ENCODE data around the gene FAM135A.
"Not testable (repeated sequence)": the region's sequence is repeated elsewhere in the genome, so short reads cannot be mapped to it uniquely, and the experiment has no call there.

The FAM135A gene

DNA sequence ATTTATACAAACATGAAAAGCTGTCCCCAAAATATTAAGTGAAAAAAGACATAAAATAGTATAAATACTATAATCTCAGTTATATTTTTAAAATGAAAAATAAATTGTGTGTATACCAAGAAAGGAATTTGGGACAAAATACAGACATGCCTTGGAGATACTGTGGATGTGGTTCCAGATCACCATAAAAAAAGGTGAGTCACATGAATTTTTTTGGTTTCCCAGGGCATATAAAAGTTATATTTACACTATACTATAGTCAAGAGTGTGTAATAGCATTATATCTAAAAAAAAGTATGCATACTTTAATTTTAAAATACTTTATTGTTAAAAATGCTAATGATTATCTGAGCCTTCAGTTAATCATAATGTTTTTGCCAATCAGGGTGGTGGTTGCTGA lies 136.0 kb downstream of the FAM135A start:
- no peak for DNase-seq

DNA sequence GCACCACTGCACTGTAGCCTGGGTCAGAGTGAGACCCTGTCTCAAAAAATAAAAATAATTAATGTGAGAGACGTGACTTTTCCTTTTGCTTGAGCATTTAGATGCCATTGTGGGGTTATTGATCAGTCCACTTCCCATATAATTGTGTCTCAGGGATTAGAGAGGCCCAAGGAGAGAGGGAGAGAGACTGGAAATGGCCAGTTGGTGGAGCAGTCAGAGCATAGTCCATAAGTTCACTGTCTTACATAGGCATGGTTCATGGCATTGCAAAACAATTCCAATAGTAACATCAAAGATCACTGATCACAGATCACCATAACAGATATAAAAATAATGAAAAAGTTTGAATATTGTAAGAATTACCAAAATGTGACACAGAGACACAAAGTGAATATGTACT lies 138.3 kb downstream of the FAM135A start:
- DNase-seq = no peak

DNA sequence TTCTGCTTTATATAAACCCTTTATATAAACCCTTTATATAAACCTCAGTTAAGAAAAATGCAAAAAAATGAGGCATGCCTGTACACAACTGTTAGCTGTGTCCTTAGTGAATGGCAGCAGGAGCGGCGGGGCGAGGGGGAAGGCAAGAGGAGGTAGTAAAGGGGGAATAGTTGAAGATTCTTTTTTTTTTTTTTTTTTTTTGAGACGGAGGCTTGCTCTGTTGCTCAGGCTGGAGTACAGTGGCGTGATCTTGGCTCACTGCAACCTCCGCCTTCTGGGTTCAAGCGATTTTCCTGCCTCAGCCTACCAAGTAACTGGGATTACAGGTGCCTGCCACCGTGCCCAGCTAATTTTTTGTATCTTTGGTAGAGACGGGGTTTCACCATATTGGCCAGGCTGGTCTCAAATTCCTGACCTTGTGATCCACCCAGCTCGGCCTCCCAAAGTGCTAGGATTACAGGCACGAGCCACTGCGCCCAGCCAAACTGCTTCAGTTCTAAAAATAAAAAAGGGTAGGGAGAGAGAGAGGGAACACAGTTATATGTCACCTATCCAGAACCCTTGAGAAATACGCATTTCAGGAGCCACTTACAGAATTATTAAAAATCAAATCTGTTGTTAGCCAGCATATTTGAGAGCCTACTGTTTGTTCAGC lies 139.1 kb downstream of the FAM135A start:
- DNase-seq = not testable (repeated sequence)

DNA sequence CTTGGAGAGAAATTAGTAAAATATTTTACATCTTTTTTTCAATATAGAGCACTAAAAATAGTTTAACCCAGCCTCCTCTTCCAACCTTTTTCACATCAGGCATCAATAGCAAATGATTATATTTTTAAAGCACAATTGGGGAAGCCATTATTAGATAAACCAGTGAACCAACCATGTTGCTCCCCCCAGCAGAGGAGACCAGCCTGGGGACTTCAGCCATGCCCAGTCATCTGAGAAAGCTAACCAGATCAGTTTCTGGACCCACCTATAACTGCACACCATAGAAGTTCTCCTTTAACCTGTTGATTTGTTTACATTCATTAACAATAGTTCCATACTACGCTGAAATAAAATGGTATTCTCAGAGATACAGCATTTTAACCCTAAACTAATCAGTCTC lies 139.7 kb downstream of the FAM135A start:
- no peak for DNase-seq

DNA sequence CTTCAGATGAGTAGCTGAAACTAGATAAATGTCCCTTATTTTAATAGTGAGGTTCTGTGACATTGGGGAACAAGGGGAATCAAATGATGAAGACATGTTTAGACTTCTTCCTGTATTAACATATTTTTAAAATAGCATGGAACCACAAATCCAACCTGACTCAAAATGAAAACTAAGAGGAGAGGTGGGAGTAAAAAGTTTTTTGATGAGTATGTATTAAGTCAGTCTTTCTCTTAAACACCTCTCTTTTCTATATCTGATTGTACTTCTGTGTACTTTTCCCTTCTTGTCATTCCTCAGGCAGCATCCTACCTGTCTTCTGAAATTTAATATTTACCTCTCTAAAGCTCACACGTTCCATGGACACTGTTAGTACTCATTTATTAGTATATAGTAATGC lies 144.7 kb downstream of the FAM135A start:
- DNase-seq = no peak

DNA sequence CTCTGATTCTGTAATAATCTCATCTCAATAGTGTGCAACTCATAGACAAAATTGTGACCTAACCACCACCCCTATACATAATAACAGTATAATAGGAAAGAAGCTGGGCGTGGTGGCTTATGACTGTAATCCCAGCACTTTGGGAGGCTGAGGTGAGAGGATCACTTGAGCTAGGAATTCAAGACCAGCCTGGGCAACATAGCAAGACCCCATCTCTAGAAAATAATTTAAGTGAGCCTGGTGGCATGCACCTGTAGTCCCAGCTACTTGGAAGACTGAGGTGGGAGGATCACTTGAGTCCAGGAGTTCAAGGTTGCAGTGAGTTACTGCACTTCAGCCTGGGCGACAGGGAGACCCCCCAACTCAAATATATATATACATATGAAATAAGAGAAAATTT lies 149.1 kb downstream of the FAM135A start:
- not testable (repeated sequence) for DNase-seq

DNA sequence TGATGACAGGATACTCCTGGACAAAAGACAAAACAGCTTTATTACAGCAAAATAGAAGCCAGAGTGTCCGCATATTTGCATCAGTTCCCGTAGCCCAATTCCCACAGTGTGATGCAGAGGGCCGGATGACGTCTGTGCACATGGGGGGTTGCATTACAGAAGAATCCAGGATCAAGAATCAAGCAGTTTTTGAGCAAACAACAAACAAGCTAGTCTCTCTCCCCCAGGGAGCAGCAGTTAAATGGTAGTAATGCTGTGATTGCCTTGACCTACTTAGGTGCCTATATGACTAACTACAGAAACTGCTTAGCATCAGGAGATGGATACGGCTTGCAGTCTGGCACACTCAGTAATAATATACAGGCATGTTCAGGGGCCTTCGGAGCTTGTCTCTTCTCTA lies 150.2 kb downstream of the FAM135A start:
- no peak for DNase-seq

DNA sequence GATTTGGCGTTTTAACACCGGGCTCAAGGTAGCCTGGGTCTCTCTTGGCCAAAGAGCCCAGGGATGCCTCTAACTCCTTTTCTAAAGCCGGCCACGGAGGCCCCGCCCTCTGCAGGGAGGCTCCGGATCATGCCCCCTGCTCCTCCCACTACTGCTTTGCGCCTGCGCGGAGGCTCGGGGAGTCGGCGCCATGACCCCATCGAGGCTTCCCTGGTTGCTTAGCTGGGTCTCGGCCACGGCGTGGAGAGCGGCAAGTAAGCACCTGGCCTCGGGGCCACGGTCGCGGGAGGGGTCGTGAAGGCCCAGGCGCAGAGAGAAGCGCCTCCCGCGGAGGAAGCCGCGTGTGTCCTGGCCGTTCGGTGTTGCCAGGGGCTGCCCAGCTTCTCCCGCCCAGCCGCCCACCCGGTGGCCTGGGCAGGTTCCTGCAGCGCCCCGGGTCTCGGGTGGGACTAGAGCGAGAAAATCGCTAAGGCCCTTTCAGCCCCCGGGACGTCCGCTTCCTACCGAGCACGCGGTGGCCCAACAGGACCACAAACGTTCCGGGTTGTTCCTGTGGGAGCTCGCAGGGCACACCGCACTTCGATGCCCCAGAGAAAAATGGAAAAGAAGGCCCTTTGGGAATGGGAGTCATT lies 153.6 kb downstream of the FAM135A start, which contains the start of gene SDHAF4:
Gene SDHAF4, plus strand, starts transcription at position 180 of the 632 bp plus-strand sequence. Its CDS starts 11 bp downstream, at position 191.
- DNase-seq = peak; percentile 77

DNA sequence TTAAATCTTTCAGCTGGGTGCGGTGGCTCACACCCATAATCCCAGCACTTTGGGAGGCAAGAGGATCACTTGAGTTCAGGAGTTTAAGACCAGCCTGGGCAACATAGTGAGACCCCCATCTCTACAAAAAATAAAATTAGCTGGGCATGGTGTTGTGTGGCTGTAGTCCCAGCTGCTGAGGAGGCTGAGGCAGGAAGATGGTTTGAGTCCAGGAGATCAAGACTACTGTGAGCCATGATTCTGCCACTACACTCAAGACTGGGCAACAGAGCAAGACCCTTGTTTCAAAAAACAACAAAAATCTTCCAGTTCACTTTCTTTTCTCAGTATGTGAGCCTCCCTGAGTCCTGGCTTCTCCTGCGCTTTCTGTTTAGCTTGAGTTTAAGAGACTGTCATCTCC lies 161.3 kb downstream of the FAM135A start:
- no peak for DNase-seq

DNA sequence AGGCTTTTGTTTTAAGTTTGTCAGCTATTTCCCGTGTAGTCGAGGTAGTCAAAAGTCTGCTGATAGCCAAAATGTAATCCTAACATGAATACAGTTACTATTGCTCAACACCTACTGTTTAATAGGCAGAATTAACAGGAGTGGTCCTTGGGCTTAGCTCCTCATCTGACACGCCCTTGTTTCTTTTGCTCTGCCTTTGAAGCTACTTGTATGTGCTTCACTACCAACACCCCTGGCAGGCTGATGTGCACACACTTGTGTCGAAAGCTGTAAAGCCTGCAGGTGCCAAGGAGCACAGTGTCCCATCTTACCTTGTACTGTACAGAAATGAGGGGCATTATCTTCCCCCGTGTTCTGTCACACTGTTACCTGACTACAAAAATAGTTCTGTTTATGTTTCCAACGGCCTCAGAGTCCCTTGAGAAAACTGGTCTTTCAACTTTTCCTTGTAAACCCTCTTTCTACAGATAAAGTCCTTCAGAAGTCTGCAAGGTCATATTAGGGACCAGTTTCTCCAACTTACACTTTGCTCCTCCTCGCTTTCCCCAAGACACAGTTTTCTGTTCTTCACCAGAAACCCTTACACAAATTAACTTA lies 162.7 kb downstream of the FAM135A start:
- DNase-seq = peak; percentile 16

DNA sequence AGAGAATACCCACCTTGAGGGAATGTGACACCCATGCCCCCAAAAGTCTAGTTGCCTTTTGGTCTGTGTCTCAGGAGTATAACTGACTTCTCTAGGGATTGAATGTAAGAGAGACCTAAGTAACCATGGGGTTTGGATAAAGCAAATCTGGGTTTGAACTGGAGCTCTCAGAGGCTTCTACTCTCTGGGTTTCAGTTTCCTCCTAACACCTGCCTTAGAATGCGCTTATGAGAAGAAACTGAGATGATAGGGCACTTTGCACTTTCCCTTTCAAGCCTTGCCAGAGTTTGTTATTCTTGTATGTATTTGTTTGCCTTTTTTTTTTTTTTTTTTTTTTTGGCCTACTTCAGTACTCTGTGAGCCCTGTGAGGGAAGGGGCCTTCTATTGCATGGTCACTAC lies 172.8 kb downstream of the FAM135A start:
- no peak for DNase-seq

DNA sequence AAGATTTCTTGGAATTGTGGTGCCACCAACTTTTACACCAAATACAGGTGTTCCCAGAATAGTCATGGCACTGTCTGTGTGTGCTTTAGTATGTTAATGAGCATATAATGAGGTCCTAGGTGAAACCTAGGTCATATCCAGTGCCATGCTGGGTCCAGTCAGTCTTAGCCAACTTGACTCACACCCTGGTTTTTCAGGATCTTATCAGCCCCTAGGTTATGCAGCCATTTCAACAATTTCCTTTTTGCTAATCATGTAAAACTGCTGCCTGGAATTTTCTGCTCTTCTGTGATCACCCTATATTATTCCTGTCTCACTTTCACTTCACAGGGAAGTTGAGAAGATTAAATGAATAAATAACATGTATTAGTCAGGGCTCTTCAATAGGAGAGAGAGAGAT lies 177.1 kb downstream of the FAM135A start:
- DNase-seq = no peak

DNA sequence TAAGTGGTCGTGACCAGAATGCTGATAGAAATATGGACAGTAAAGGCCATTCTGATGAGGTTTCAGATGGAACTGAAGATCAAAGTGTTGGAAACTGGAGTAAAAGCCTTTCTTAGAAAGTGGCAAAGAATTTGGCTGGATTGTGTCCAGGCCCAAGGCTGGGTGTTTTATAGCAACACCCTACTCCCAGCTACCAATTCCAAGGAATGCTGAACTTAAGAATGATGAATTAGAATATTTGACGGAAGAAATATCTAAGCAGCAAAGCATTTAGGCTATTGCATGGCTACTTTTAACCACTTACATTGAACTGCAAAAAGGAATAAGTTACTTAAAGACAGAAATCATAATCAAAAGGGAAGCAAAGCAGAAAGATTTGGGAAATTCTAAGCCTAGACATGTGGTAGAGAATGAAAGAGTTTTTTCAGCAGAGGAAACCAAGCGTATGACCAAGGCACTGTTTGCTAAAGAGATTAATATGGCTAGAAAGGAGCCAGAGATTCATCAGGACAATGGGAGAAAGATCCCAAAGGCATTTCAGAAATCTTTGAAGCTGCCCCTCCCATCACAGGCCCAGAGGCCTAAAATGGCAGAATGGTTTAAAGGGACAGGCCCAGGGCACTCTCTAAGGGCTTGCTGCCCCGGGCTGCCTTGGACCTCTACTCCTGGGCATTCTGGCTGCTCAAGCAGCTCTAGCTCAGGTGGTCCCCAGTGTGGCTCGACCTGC lies 179.2 kb downstream of the FAM135A start:
- DNase-seq = no peak

DNA sequence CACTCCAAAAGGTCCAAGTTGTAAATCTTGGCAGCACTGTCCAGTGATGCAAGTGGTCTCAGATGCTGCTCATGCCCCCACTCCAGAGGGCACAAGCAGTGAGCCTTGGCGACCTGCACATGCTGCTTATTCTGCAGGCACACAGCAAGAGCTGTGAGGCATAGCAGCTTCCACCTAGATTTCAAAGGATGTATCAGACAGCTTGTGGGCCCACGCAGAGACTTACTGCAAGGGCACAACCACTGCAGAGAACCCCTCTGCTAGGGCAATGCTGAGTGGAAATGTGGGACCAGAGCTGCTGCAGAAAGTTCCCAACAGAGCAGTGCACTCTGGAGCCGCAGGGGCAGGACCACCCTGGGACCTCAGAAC lies 179.8 kb downstream of the FAM135A start:
- DNase-seq = no peak

DNA sequence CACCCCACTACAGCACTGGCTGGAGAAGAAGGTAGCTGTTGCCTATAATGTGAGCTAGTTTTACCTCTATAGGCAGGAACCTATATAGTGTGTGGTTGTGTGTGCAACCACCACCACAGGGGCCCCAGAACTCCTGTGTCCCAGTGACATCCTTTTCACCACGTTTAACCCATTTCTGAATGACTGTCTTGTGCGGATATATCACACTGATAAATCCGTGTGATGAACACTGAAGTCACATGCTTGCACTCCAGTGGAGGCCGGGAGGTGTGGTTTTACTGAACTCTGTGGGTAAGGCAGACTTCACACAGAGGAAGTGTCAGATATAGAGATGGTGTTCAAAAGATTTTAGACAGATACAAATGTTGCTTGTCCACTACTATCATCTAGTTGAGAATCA lies 185.9 kb downstream of the FAM135A start:
- DNase-seq = no peak

DNA sequence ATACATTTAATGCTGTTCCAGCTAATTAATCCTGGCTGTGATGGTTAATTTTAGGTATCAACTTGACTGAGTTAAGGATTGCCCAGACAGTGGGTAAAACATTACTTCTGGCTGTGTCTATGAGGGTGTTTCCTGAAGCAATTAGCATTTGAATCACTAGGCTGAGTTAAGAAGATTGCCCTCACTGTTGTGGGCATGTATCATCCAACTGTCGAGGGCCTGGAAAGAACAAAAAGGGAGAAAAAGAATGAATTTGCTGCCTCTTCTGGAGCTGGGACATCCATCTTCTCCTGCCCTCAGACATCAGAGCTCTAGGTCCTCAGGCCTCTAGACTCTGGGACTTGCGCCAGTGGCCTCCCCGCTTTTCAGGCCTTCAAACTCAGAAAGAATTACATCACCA lies 187.7 kb downstream of the FAM135A start:
- no peak for DNase-seq

DNA sequence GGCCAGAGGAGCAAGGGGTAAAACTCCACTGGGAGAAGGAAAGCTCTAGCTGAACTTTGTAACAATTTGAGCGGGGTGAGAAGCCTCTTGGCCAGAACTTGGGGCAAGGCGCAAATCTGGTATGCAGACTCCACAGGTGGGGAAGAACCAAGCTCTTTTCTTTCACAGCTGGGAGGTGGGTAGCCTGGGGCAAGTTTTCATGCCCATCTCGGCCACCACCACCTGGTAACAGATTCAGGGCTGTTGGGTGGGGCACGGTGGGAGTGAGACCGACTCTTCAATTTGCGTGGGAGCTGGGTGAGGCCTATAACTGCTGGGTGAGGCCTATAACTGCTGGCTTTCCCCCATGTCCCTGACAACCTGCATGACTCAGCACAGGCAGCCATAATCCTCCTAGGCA lies 190.9 kb downstream of the FAM135A start:
- no peak for DNase-seq

DNA sequence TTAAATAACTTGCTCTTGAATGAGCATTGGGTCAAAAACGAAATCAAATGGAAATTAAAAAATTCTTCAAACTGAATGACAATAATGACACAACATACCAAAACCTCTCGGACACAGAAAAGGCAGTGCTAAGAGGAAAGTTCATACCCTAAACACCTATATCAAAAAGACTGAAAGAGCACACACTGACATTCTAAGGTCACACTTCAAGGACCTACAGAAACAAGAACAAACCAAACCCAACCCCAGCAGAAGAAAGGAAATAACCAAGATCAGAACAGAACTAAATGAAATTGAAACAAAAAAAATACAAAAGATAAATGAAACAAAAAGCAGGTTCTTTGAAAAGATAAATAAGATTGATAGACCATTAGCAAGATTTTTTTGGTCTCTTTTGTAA lies 194.1 kb downstream of the FAM135A start:
- DNase-seq = not testable (repeated sequence)

DNA sequence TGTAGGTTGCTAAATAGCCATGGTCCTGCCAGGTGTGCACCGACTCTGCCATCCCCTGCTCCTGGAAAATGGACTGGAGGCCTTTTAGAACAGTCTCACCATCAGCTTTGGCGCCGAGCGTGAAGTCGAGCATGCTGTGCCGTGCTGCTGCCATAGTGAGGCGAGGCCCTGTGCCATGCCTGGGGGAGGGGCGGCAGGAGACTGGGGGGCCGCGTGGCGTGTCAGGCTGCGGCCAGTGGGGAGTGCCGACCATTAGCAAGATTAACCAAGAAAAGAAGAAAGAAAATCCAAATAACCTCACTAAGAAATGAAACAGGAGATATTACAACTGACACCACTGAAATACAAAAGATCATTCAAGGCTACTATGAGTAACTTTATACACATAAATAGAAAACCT lies 195.9 kb downstream of the FAM135A start:
- not testable (repeated sequence) for DNase-seq

Data from DMS79 (cell line).